WTC11 (cell line): ENCODE results near the gene PTPN5. TPM values are rescaled to one million over a fixed set of nuclear protein-coding genes. Genes with fewer than 3 reads are reported as not detected.

Source experiments
- ATAC-seq: fragments of 200-7000 bp; cut with Tn5 transposase; 2 replicates; pipeline ENCODE4 v1.10.0; 2021; ENCODE audit warnings: mild to moderate bottlenecking, moderate library complexity
- CTCF ChIA-PET: fragments of 300-600 bp; sonication (Branson Sonifier 250); formaldehyde crosslinking; loops from one replicate; lab custom pipeline; 2021; ENCODE audit warnings: antibody characterized with exemption; lab: Charles Lee
- POLR2A ChIA-PET: fragments of 350-600 bp; sonication (Branson Sonifier 250); formaldehyde crosslinking; loops from one replicate; lab custom pipeline; 2021; ENCODE audit warnings: antibody characterized with exemption; lab: Charles Lee
- DNase-seq: peaks from one replicate; pipeline ENCODE4 v3.0.0; 2021; ENCODE audit warnings: low spot score
- H3K27ac Mint-ChIP-seq: 2 replicates; pipeline ENCODE4 v1.8.0; 2021; ENCODE audit warnings: mixed read lengths
- H3K27me3 Mint-ChIP-seq: 2 replicates; pipeline ENCODE4 v1.8.0; 2021; ENCODE audit warnings: low read depth, mild to moderate bottlenecking, moderate library complexity, mixed read lengths
- H3K36me3 Mint-ChIP-seq: 2 replicates; pipeline ENCODE4 v1.8.0; 2021; ENCODE audit warnings: mixed read lengths
- H3K4me1 Mint-ChIP-seq: 2 replicates; pipeline ENCODE4 v1.8.0; 2022; ENCODE audit warnings: mixed read lengths
- H3K4me3 Mint-ChIP-seq: 2 replicates; pipeline ENCODE4 v1.8.0; 2021; ENCODE audit warnings: mild to moderate bottlenecking, moderate library complexity, mixed read lengths
- H3K9me3 Mint-ChIP-seq: 2 replicates; pipeline ENCODE4 v1.8.0; 2021; ENCODE audit warnings: mixed read lengths
- AR ChIP-seq: fragments of 250-450 bp; sonication (Bioruptor Pico); IDR thresholded peaks from 2 replicates; pipeline ENCODE4 v1.9.0; 2021; ENCODE audit warnings: mild to moderate bottlenecking
- E2F1 ChIP-seq: sonication (generic); formaldehyde crosslinking; IDR thresholded peaks from 2 replicates; pipeline ENCODE4 v1.8.0; 2022; ENCODE audit warnings: mild to moderate bottlenecking, missing genetic modification reagents
- EMX1 ChIP-seq: fragments of 250-450 bp; sonication (Bioruptor Pico); IDR thresholded peaks from 2 replicates; pipeline ENCODE4 v1.8.0; 2021; ENCODE audit warnings: mild to moderate bottlenecking
- ETV6 ChIP-seq: sonication (generic); formaldehyde crosslinking; IDR thresholded peaks from 2 replicates; pipeline ENCODE4 v1.8.1; 2022; ENCODE audit warnings: mild to moderate bottlenecking, missing genetic modification reagents
- FOXK1 ChIP-seq: sonication (generic); formaldehyde crosslinking; IDR thresholded peaks from 2 replicates; pipeline ENCODE4 v1.8.0; 2022; ENCODE audit warnings: mild to moderate bottlenecking, moderate library complexity, missing genetic modification reagents
- FOXP1 ChIP-seq: sonication (generic); formaldehyde crosslinking; IDR thresholded peaks from 2 replicates; pipeline ENCODE4 v1.8.0; 2022; ENCODE audit warnings: missing genetic modification reagents, mild to moderate bottlenecking, moderate library complexity, borderline replicate concordance
- KAT7 ChIP-seq: sonication (generic); formaldehyde crosslinking; IDR thresholded peaks from 2 replicates; pipeline ENCODE4 v1.8.1; 2023; ENCODE audit warnings: missing genetic modification reagents, mild to moderate bottlenecking, borderline replicate concordance
- MYBL2 ChIP-seq: sonication (generic); formaldehyde crosslinking; IDR thresholded peaks from 2 replicates; pipeline ENCODE4 v1.8.1; 2023; ENCODE audit warnings: mild to moderate bottlenecking, moderate library complexity, missing genetic modification reagents
- NFATC4 ChIP-seq: fragments of 250-450 bp; sonication (Bioruptor Pico); IDR thresholded peaks from 2 replicates; pipeline ENCODE4 v1.9.0; 2021; ENCODE audit warnings: mild to moderate bottlenecking
- NR2C2 ChIP-seq: sonication (generic); formaldehyde crosslinking; IDR thresholded peaks from 2 replicates; pipeline ENCODE4 v1.8.0; 2022; ENCODE audit warnings: mild to moderate bottlenecking, missing genetic modification reagents
- OVOL2 ChIP-seq: fragments of 250-450 bp; sonication (Bioruptor Pico); IDR thresholded peaks from 2 replicates; pipeline ENCODE4 v1.9.0; 2021; ENCODE audit warnings: mild to moderate bottlenecking, borderline replicate concordance
- SMAD4 ChIP-seq: sonication (generic); formaldehyde crosslinking; IDR thresholded peaks from 2 replicates; pipeline ENCODE4 v1.8.0; 2022; ENCODE audit warnings: mild to moderate bottlenecking, missing genetic modification reagents
- SOX15 ChIP-seq: fragments of 250-450 bp; sonication (Bioruptor Pico); IDR thresholded peaks from 2 replicates; pipeline ENCODE4 v1.9.0; 2021; ENCODE audit warnings: mild to moderate bottlenecking
- TEAD1 ChIP-seq: sonication (generic); formaldehyde crosslinking; IDR thresholded peaks from 2 replicates; pipeline ENCODE4 v1.8.0; 2022; ENCODE audit warnings: mild to moderate bottlenecking, missing genetic modification reagents
- TEAD4 ChIP-seq: sonication (generic); formaldehyde crosslinking; IDR thresholded peaks from 2 replicates; pipeline ENCODE4 v1.8.0; 2022; ENCODE audit warnings: mild to moderate bottlenecking, missing genetic modification reagents
- ZNF219 ChIP-seq: sonication (generic); formaldehyde crosslinking; IDR thresholded peaks from 2 replicates; pipeline ENCODE4 v1.8.0; 2023; ENCODE audit warnings: missing genetic modification reagents, mild to moderate bottlenecking, borderline replicate concordance
- ZNF232 ChIP-seq: sonication (generic); formaldehyde crosslinking; IDR thresholded peaks from 2 replicates; pipeline ENCODE4 v1.8.0; 2022; ENCODE audit warnings: mild to moderate bottlenecking, missing genetic modification reagents
- ZNF396 ChIP-seq: fragments of 250-450 bp; sonication (Bioruptor Pico); IDR thresholded peaks from 2 replicates; pipeline ENCODE4 v1.8.0; 2021; ENCODE audit warnings: mild to moderate bottlenecking, moderate library complexity, borderline replicate concordance
- ZNF423 ChIP-seq: fragments of 250-450 bp; sonication (Bioruptor Pico); IDR thresholded peaks from 2 replicates; pipeline ENCODE4 v2.1.2; 2022; ENCODE audit warnings: mild to moderate bottlenecking, moderate library complexity
- total RNA-seq: library from RNA; stranded (reverse); gene quantifications from 3 replicates; pipeline ENCODE4 v1.2.3, GENCODE V29; 2021
- TF ChIP-seq, protein P1 (sequence below): fragments of 250-450 bp; sonication (Bioruptor Pico); IDR thresholded peaks from 2 replicates; pipeline ENCODE4 v1.9.0; 2021; ENCODE audit warnings: mild to moderate bottlenecking, borderline replicate concordance
- TF ChIP-seq, protein P2 (sequence below): fragments of 250-450 bp; sonication (Bioruptor Pico); IDR thresholded peaks from 2 replicates; pipeline ENCODE4 v2.1.2; 2022; ENCODE audit warnings: mild to moderate bottlenecking, moderate library complexity
- TF ChIP-seq, protein P3 (sequence below): fragments of 250-450 bp; sonication (Bioruptor Pico); IDR thresholded peaks from 2 replicates; pipeline ENCODE4 v1.9.0; 2021; ENCODE audit warnings: moderate library complexity, mild to moderate bottlenecking, inconsistent platforms, borderline replicate concordance
- TF ChIP-seq, protein P4 (sequence below): sonication (generic); formaldehyde crosslinking; IDR thresholded peaks from 2 replicates; pipeline ENCODE4 v1.8.0; 2023; ENCODE audit warnings: missing genetic modification reagents, mild to moderate bottlenecking, borderline replicate concordance

Gene PTPN5
- total RNA-seq, 1 experiment from 2014 or later, result 4.5 TPM

DNA sequence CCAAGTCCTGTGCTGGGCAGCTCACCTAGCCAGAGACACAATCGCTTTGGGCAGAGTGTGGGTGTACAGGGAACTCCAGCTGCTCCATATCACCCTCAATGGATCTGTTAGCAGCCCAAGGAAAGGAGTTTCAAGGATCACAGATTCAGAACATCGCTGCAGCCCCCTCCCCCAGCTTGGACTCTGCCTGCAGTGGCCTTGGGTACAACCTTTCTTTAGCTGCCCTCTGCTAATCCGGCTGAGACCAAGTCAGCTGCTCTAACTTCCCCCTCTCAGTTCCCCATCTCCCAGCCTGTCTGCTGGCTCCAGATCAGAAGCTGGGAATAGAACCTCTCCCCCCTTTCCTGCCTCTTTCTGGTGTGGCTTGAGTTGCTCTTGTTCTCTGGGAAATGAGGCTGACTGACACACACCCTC is 91.7 kb downstream of the PTPN5 start:
- no peak for ATAC-seq
- CTCF ChIA-PET, result interaction anchor here (2.8 kb wide), 1 partner anchor 22 kb away, joined by 13 read pairs; no protein-coding TSS in a partner anchor
- no peak for DNase-seq
- POLR2A ChIA-PET, result no interaction called here
- Mint-ChIP-seq H3K27ac (no peak overlapping the region), H3K4me1 (peaks cover 9% of the 10 kb centered on the region), H3K4me3 (peak overlapping the region; percentile 70), H3K36me3 (no peaks in the 10 kb centered on the region), H3K27me3 (peaks cover 80% of the 10 kb centered on the region), H3K9me3 (no peaks in the 10 kb centered on the region)
- TF ChIP-seq, protein P1, sequence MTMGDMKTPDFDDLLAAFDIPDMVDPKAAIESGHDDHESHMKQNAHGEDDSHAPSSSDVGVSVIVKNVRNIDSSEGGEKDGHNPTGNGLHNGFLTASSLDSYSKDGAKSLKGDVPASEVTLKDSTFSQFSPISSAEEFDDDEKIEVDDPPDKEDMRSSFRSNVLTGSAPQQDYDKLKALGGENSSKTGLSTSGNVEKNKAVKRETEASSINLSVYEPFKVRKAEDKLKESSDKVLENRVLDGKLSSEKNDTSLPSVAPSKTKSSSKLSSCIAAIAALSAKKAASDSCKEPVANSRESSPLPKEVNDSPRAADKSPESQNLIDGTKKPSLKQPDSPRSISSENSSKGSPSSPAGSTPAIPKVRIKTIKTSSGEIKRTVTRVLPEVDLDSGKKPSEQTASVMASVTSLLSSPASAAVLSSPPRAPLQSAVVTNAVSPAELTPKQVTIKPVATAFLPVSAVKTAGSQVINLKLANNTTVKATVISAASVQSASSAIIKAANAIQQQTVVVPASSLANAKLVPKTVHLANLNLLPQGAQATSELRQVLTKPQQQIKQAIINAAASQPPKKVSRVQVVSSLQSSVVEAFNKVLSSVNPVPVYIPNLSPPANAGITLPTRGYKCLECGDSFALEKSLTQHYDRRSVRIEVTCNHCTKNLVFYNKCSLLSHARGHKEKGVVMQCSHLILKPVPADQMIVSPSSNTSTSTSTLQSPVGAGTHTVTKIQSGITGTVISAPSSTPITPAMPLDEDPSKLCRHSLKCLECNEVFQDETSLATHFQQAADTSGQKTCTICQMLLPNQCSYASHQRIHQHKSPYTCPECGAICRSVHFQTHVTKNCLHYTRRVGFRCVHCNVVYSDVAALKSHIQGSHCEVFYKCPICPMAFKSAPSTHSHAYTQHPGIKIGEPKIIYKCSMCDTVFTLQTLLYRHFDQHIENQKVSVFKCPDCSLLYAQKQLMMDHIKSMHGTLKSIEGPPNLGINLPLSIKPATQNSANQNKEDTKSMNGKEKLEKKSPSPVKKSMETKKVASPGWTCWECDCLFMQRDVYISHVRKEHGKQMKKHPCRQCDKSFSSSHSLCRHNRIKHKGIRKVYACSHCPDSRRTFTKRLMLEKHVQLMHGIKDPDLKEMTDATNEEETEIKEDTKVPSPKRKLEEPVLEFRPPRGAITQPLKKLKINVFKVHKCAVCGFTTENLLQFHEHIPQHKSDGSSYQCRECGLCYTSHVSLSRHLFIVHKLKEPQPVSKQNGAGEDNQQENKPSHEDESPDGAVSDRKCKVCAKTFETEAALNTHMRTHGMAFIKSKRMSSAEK (CRISPR knock-in tag), result no peak
- TF ChIP-seq FOXK1 (CRISPR knock-in tag) (no peak), TEAD1 (CRISPR knock-in tag) (no peak), ZNF232 (no peak), TEAD4 (no peak), ZNF219 (CRISPR knock-in tag) (no peak), OVOL2 (no peak), E2F1 (CRISPR knock-in tag) (no peak), ZNF396 (CRISPR knock-in tag) (no peak), ETV6 (CRISPR knock-in tag) (no peak), MYBL2 (CRISPR knock-in tag) (no peak), ZNF423 (CRISPR knock-in tag) (no peak), KAT7 (CRISPR knock-in tag) (no peak), NFATC4 (CRISPR knock-in tag) (no peak), SOX15 (CRISPR knock-in tag) (no peak)
- TF ChIP-seq, protein P2, sequence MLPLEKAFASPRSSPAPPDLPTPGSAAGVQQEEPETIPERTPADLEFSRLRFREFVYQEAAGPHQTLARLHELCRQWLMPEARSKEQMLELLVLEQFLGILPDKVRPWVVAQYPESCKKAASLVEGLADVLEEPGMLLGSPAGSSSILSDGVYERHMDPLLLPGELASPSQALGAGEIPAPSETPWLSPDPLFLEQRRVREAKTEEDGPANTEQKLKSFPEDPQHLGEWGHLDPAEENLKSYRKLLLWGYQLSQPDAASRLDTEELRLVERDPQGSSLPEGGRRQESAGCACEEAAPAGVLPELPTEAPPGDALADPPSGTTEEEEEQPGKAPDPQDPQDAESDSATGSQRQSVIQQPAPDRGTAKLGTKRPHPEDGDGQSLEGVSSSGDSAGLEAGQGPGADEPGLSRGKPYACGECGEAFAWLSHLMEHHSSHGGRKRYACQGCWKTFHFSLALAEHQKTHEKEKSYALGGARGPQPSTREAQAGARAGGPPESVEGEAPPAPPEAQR (CRISPR knock-in tag), result no peak
- TF ChIP-seq, protein P3, sequence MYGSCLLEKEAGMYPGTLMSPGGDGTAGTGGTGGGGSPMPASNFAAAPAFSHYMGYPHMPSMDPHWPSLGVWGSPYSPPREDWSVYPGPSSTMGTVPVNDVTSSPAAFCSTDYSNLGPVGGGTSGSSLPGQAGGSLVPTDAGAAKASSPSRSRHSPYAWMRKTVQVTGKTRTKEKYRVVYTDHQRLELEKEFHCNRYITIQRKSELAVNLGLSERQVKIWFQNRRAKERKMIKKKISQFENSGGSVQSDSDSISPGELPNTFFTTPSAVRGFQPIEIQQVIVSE (CRISPR knock-in tag), result no peak

- H3K36me3 Mint-ChIP-seq, result no peaks in the 10 kb centered on the region
- H3K4me1 Mint-ChIP-seq, result peaks cover 8% of the 10 kb centered on the region
- peak overlapping the region; percentile 70 for H3K4me3 Mint-ChIP-seq
- H3K9me3 Mint-ChIP-seq, result no peaks in the 10 kb centered on the region
- ChIA-PET CTCF (interaction anchor here (0.7 to 2.8 kb wide), 2 partner anchors 23 to 159 kb away, joined by 3 to 13 read pairs; no protein-coding TSS in a partner anchor), POLR2A (no interaction called here)
- no peak for ATAC-seq
- DNase-seq, result no peak
- H3K27me3 Mint-ChIP-seq, result peaks cover 73% of the 10 kb centered on the region
- H3K27ac Mint-ChIP-seq, result no peak overlapping the region
- TF ChIP-seq FOXP1 (CRISPR knock-in tag) (no peak), ZNF232 (no peak), ZNF423 (CRISPR knock-in tag) (no peak), NR2C2 (CRISPR knock-in tag) (no peak), EMX1 (no peak), AR (CRISPR knock-in tag) (no peak), SOX15 (CRISPR knock-in tag) (no peak), SMAD4 (CRISPR knock-in tag) (no peak)
- TF ChIP-seq, protein P4, sequence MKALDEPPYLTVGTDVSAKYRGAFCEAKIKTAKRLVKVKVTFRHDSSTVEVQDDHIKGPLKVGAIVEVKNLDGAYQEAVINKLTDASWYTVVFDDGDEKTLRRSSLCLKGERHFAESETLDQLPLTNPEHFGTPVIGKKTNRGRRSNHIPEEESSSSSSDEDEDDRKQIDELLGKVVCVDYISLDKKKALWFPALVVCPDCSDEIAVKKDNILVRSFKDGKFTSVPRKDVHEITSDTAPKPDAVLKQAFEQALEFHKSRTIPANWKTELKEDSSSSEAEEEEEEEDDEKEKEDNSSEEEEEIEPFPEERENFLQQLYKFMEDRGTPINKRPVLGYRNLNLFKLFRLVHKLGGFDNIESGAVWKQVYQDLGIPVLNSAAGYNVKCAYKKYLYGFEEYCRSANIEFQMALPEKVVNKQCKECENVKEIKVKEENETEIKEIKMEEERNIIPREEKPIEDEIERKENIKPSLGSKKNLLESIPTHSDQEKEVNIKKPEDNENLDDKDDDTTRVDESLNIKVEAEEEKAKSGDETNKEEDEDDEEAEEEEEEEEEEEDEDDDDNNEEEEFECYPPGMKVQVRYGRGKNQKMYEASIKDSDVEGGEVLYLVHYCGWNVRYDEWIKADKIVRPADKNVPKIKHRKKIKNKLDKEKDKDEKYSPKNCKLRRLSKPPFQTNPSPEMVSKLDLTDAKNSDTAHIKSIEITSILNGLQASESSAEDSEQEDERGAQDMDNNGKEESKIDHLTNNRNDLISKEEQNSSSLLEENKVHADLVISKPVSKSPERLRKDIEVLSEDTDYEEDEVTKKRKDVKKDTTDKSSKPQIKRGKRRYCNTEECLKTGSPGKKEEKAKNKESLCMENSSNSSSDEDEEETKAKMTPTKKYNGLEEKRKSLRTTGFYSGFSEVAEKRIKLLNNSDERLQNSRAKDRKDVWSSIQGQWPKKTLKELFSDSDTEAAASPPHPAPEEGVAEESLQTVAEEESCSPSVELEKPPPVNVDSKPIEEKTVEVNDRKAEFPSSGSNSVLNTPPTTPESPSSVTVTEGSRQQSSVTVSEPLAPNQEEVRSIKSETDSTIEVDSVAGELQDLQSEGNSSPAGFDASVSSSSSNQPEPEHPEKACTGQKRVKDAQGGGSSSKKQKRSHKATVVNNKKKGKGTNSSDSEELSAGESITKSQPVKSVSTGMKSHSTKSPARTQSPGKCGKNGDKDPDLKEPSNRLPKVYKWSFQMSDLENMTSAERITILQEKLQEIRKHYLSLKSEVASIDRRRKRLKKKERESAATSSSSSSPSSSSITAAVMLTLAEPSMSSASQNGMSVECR (CRISPR knock-in tag), result no peak
Measured at GRCh38 chr11:18699269-18699596, 92.4 kb downstream of the PTPN5 start.
